Mucosa of rectum (tissue), 2 donors: ENCODE measurements around the gene TAF4.

Experiments
- H3K27ac ChIP-seq, 2 donors: one replicate each; pipeline ENCODE4 v1.7.0; 2013; ENCODE audit warnings: inconsistent platforms in 2 of 2, low read depth in 2 of 2, low read length in 2 of 2
- H3K27me3 ChIP-seq, 2 donors: one replicate each; pipeline ENCODE4 v1.7.0; 2013; ENCODE audit warnings: low read length in 2 of 2; ENCODE audit not compliant: control insufficient read depth in 2 of 2, insufficient read depth in 2 of 2
- H3K36me3 ChIP-seq, 2 donors: one replicate each; pipeline ENCODE4 v1.7.0; 2013; ENCODE audit warnings: low read length in 2 of 2; ENCODE audit not compliant: control insufficient read depth in 2 of 2, insufficient read depth in 2 of 2
- H3K4me1 ChIP-seq, 2 donors: one replicate each; pipeline ENCODE4 v1.7.0; 2013; ENCODE audit warnings: low read length in 2 of 2, mild to moderate bottlenecking in 1 of 2; ENCODE audit not compliant: control insufficient read depth in 2 of 2, insufficient read depth in 2 of 2
- H3K4me3 ChIP-seq, 2 donors: one replicate each; pipeline ENCODE4 v1.7.0; 2013; ENCODE audit warnings: low read length in 2 of 2
- H3K9ac ChIP-seq, 2 donors: one replicate each; pipeline ENCODE4 v1.7.0; 2013; ENCODE audit warnings: low read length in 2 of 2, low read depth in 1 of 2, mild to moderate bottlenecking in 1 of 2
- H3K9me3 ChIP-seq, 2 donors: one replicate each; pipeline ENCODE4 v1.7.0; 2013; ENCODE audit warnings: low read length in 2 of 2; ENCODE audit not compliant: control insufficient read depth in 2 of 2
- donor health status: healthy.
- donor health status: Normal muscosa, but diverticular disease.

The TAF4 gene

GRCh38 chr20:62030834-62031434, 34.7 kb downstream of the TAF4 start:
- H3K9ac ChIP-seq: no peak overlapping the region
- peaks cover 0 to 4% of the 10 kb centered on the region in 2 donors for H3K4me1 ChIP-seq
- no peak overlapping the region for H3K27ac ChIP-seq
- H3K27me3 ChIP-seq: no peaks in the 10 kb centered on the region
- H3K9me3 ChIP-seq: no peaks in the 10 kb centered on the region
- no peak overlapping the region for H3K4me3 ChIP-seq
- H3K36me3 ChIP-seq: no peaks in the 10 kb centered on the region

DNA sequence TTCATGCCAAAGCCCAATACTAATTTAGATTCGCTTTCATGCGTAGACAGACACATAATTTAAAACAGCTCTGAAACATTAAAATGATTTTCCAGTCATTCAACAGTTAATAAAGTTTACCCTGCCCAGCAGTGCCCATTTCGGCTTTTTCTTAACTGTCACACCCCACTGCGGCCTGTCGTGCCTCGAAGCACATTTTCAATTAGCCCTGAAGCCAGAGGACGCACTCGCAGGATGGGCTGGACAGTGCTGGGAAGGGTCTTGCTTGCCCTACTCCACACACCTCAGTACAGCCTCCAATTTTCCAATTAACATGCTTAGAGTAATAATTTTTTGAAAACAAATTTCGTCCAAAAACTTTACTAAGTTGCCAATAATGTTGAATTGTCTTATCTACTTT, 35.3 kb downstream of the TAF4 start:
- no peak overlapping the region for H3K27ac ChIP-seq
- peaks cover 0 to 7% of the 10 kb centered on the region in 2 donors for H3K4me1 ChIP-seq
- H3K9me3 ChIP-seq: no peaks in the 10 kb centered on the region
- H3K4me3 ChIP-seq: no peak overlapping the region
- no peak overlapping the region for H3K9ac ChIP-seq
- no peaks in the 10 kb centered on the region for H3K27me3 ChIP-seq
- no peaks in the 10 kb centered on the region for H3K36me3 ChIP-seq

DNA sequence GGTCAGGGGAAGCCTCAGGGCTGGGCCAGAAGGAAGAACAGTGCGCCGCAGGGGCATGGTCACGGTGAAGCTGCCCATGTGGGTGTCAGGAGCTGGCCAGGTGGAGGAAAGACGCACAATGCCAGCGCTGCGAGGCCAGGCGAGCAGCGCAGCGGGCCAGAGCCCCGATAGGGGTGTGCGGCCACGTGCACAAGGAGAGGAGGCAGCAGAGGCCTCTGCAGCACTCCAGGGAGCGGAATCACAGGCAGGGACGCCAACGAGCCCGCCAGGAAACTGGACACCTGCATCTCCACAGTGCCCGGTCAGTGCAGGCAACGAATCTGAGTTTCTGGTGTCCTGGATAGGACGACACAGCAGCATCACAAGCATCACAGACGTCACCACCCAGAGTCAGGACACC, 35.7 kb downstream of the TAF4 start:
- Histone ChIP-seq H3K4me3 (no peak overlapping the region), H3K27me3 (no peaks in the 10 kb centered on the region), H3K27ac (no peak overlapping the region), H3K9me3 (no peaks in the 10 kb centered on the region), H3K4me1 (peaks cover 0 to 7% of the 10 kb centered on the region in 2 donors), H3K36me3 (no peaks in the 10 kb centered on the region), H3K9ac (no peak overlapping the region)

DNA sequence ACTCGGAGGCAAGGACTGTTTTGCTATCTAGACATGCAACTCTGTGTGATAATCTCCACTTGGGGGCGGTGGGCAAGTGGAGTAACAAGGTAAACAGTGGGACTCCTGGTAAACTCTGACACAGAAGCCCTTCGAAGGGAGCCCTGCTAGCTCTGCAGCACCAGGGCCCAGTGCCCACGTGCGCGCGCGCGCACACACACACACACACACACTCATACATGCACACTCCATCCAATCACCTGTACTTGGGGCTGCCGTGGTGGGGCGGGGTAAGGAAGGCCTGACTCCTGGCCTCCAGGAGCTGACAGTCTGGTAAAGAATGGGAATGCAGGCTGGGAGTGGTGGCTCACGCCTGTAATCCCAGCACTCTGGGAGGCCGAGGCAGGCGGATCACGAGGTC, 36.4 kb downstream of the TAF4 start:
- Histone ChIP-seq H3K4me1 (peaks cover 0 to 7% of the 10 kb centered on the region in 2 donors), H3K27ac (no peak overlapping the region), H3K27me3 (no peaks in the 10 kb centered on the region), H3K4me3 (no peak overlapping the region), H3K9ac (no peak overlapping the region), H3K36me3 (no peaks in the 10 kb centered on the region), H3K9me3 (no peaks in the 10 kb centered on the region)

DNA sequence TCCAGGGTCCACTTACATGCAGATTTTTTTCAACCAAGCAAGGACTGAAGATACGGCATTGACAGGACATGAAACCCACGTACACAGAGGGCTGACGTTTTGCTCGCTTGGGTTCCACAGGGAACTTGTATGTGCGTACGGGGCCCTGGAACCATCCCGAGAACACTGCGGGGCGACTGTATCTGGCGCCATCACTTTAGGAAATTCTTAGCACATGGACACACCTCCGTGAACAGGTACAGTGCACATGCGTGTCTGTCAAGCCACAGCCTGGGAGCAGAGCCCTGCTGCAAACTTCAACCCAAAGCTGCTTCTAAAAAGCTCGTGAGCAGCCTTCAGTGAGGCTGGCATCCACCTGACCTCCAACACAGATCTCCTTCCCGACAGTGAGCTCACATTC, 37.3 kb downstream of the TAF4 start:
- H3K27me3 ChIP-seq: no peaks in the 10 kb centered on the region
- no peak overlapping the region for H3K27ac ChIP-seq
- H3K9ac ChIP-seq: no peak overlapping the region
- H3K9me3 ChIP-seq: no peaks in the 10 kb centered on the region
- H3K4me3 ChIP-seq: no peak overlapping the region
- H3K4me1 ChIP-seq: peaks cover 0 to 7% of the 10 kb centered on the region in 2 donors
- H3K36me3 ChIP-seq: no peaks in the 10 kb centered on the region

GRCh38 chr20:62027698-62028321, 37.9 kb downstream of the TAF4 start:
- H3K4me1 ChIP-seq: peaks cover 0 to 7% of the 10 kb centered on the region in 2 donors
- no peaks in the 10 kb centered on the region for H3K27me3 ChIP-seq
- H3K4me3 ChIP-seq: no peak overlapping the region
- no peaks in the 10 kb centered on the region for H3K9me3 ChIP-seq
- H3K27ac ChIP-seq: no peak overlapping the region
- H3K9ac ChIP-seq: no peak overlapping the region
- no peaks in the 10 kb centered on the region for H3K36me3 ChIP-seq

- no peak overlapping the region for H3K4me3 ChIP-seq
- H3K27ac ChIP-seq: no peak overlapping the region
- no peaks in the 10 kb centered on the region for H3K27me3 ChIP-seq
- no peaks in the 10 kb centered on the region for H3K36me3 ChIP-seq
- H3K9me3 ChIP-seq: no peaks in the 10 kb centered on the region
- no peak overlapping the region for H3K9ac ChIP-seq
- peaks cover 0 to 7% of the 10 kb centered on the region in 2 donors for H3K4me1 ChIP-seq
Measured at GRCh38 chr20:62027116-62027515, 38.6 kb downstream of the TAF4 start.

GRCh38 chr20:62026564-62026856, 39.2 kb downstream of the TAF4 start:
- Histone ChIP-seq H3K27me3 (no peaks in the 10 kb centered on the region), H3K9me3 (no peaks in the 10 kb centered on the region), H3K27ac (no peak overlapping the region), H3K9ac (no peak overlapping the region), H3K36me3 (no peaks in the 10 kb centered on the region), H3K4me1 (peaks cover 0 to 7% of the 10 kb centered on the region in 2 donors), H3K4me3 (no peak overlapping the region)

GRCh38 chr20:62025832-62026563, 39.7 kb downstream of the TAF4 start:
- no peak overlapping the region for H3K9ac ChIP-seq
- H3K27ac ChIP-seq: no peak overlapping the region
- peaks cover 0 to 7% of the 10 kb centered on the region in 2 donors for H3K4me1 ChIP-seq
- no peaks in the 10 kb centered on the region for H3K9me3 ChIP-seq
- H3K27me3 ChIP-seq: no peaks in the 10 kb centered on the region
- no peaks in the 10 kb centered on the region for H3K36me3 ChIP-seq
- H3K4me3 ChIP-seq: no peak overlapping the region

GRCh38 chr20:62025394-62025793, 40.3 kb downstream of the TAF4 start:
- H3K27me3 ChIP-seq: no peaks in the 10 kb centered on the region
- no peak overlapping the region for H3K9ac ChIP-seq
- no peak overlapping the region for H3K27ac ChIP-seq
- no peaks in the 10 kb centered on the region for H3K9me3 ChIP-seq
- no peak overlapping the region for H3K4me3 ChIP-seq
- H3K4me1 ChIP-seq: peaks cover 0 to 4% of the 10 kb centered on the region in 2 donors
- H3K36me3 ChIP-seq: no peaks in the 10 kb centered on the region
